NCI-H2029 treated with DMSO at 0.1 percent for 48 hours (cell line): Measurements from ENCODE around the gene RGMA.

Experiments
- DNase-seq: peaks from one replicate; lab custom pipeline; 2025; lab: John Stamatoyannopoulos, UW

Gene RGMA

GRCh38 chr15:93088981-93089726 lies at the start of gene RGMA:
TSS of gene RGMA (minus strand) at chr15:93089211. CDS start at chr15:93088932, 279 bp downstream.
- DNase-seq = no peak

GRCh38 chr15:93136606-93137005 lies 47.6 kb upstream of the RGMA start:
- DNase-seq = no peak

DNA sequence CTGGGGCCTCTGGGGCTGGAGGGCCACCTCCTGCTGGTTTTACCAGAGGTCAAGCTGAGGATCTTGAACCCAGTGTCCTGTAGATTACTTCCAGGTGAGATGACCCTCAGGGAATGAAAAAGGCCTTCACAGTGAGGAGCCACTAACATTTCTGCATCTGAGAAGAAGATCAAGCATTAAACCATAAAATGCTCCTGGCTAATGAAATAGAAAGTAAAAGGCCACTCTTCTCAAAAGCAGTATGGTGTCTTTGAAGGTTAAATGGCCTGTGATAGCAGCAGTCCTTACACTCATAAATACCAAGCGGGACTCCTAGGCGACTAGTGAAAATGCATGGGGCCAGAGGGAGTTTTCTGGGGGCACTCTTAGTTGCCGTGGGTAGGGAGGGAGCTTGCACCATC lies 47.0 kb upstream of the RGMA start:
- DNase-seq = no peak

DNA sequence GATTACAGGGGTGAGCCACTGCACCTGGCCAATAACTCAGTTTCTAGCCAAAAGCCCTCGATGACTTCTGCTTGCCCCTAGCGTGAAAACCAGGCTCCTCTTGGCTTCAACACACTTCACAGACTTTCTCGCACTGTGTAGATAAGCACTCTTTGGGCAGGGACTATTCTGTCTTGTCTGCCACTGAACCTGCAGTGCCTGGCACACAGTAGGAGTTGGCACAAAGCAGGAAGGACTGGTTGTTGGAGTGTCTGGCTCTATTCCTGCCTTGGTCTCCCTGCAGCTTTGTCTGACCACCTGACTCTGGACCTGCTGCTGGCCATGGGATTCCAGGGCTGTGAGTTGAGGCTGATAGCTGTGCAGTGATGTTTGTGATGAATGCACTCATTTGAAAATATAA lies 46.4 kb upstream of the RGMA start:
- no peak for DNase-seq

- no peak for DNase-seq
Measured at GRCh38 chr15:93131485-93132095, 42.6 kb upstream of the RGMA start.

GRCh38 chr15:93129702-93130488 lies 40.9 kb upstream of the RGMA start:
- DNase-seq = no peak

DNA sequence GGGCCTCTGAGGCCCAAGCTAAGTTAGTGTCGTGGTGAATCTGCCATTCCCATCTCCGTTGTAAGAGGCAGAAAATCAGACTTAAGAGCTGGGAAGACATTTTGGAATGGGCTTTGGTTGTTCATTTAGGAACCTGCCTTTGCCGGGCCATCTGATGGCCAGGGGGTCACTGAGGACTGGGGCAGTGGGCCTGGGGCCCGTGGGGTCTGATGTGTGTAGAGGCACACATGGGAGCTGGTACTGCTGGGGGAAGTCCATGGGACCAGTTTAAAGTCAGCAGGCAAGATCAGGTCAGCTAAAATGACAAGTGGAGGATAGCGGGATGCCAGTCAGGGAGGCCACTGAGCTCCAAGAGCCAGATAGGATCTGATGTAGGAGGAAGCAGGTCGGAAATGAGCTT lies 38.3 kb upstream of the RGMA start:
- DNase-seq = no peak

DNA sequence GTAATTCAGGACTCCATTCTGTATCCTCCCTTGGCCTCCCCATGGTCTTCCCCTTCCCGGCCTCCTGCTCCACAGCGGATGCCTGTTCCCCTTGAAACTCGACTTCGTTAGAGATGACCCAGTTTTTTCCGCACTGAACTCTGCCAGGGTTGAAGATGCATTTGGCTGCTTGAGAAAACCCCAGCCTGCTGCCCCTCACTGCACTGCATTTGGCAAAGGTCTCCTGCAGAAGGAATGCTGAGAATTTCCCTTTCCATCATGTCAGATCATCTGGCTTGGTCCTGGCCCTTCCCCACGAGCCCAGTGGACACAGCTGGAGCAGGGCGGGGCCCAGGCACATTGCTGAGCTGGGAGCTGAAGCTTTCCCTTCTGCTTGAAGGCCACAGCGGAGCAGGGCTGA lies 37.6 kb upstream of the RGMA start:
- no peak for DNase-seq

DNA sequence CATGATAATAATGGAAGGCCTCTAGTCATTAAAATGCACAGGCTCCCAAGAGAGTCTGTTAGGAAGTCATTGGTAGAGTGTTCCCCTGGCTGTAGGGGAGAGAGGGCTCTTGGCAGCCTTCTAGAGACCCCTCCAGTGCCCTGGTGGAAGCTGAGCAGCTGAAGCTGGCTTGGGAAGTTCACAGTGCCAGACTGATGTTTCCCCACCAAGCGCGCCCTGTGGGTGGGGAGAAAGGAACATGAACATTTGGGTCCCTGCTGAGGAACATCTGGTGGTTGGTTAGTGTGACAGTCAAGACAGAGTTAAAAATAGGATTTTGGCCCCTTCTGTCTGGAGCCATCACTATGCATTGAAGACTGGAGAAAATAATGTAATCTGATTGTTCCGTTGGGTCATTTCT lies 37.1 kb upstream of the RGMA start:
- DNase-seq = no peak

DNA sequence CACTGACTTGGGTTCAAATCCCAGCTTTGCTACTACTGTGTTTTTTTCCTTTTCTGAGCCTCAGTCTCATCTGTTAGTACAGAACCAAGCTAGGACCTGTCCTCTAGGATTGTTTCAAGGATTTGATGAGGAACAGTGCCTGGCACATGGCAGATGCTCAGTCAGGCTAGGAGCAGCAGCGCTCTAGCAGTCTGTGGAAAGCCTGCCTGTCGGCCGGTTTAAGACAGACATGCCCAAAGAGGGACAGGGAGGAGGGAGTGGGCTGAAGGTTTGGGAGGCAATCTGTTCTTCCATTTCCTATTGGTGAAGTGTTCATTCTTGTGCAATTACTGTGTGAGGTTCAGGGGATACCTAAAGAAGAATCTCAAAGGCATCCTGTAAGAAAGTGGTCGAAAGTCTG lies 35.1 kb upstream of the RGMA start:
- DNase-seq = no peak

GRCh38 chr15:93121973-93122910 lies 33.2 kb upstream of the RGMA start:
- DNase-seq = no peak

DNA sequence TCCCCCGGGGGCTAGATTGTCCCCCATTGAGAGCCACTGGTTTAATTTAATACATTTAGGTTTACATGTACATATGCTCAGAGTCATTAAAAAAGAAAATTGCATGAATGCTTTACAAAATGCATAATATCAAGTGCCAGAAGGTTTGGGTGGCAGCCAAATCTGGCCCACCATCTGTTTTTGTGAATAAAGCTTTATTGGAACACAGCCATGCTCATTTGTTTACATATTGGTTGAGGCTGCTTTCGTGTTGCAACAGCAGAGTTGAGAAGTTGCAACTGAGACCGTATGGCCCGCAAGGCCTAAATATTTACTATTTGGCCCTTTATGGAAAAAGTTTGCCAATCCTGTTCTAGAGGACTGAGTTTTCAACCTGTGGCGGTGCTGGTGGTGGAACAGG lies 32.1 kb upstream of the RGMA start:
- no peak for DNase-seq

GRCh38 chr15:93118904-93119303 lies 29.9 kb upstream of the RGMA start:
- no peak for DNase-seq

- no peak for DNase-seq
Measured at GRCh38 chr15:93111451-93111850, 22.4 kb upstream of the RGMA start.

DNA sequence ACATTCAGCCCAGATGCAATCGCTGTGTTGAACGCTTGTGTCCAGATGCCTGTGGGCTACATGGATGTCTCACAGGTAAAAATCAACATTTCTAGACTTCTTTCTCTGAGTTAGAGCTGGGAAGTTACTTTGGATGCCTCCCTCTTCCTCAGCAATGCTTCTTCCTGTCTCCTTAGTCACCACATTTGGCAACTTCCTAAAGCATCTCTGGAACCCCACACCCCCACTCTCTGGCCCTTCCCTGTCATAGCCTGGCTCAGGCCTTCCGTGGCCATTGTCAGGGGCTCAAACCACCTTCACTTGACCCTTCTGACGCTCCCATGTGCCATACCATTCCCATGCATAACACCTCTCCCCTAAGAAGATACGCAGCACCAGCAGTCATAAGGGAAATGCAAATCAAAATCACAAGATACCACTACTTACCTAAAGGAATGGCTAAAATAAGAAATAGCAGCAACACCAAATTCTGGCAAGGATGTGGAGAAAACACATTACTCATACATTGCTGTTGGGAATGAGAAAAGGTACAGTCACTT lies 21.6 kb upstream of the RGMA start:
- DNase-seq = no peak

DNA sequence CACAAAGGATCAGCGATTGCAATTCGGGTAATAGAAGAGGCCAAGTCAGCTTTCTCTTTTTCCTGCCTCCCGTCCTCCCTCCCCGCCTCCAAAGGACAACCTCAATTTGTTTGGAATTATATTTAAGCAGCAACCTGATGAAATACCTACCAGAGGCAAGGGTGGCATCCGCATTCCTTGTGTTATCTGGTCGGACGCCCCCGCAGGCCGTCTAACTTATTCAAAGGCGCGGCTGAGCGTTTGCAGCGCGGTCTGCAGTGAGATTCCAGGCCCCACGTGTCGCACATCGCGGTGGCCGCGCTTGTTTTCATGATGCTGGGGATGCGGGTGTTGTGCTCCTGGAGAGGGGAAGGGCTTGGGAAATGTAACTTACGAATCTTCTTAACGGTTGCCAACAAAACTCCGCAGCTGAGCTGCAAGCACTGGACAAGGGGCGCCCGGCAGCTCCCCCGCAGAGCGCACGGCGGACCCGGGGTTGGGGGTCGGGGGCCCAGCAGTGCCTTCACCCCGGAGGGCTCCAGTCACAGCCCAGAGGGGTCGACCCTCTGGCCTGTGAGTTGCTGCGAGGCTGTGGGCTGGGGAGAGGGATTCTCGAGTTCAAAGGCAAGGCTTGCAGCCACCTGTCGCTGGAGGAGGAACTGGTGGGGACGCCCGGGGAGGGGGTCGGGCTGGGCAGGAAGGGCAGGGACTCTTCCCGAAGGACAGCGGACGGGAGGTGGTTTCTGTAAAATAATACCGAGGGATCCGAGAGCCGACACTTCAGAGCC lies 20.5 kb upstream of the RGMA start:
- no peak for DNase-seq

- no peak for DNase-seq
Measured at GRCh38 chr15:93107646-93108045, 18.6 kb upstream of the RGMA start.

- no peak for DNase-seq
Measured at GRCh38 chr15:93105485-93105884, 16.5 kb upstream of the RGMA start.

DNA sequence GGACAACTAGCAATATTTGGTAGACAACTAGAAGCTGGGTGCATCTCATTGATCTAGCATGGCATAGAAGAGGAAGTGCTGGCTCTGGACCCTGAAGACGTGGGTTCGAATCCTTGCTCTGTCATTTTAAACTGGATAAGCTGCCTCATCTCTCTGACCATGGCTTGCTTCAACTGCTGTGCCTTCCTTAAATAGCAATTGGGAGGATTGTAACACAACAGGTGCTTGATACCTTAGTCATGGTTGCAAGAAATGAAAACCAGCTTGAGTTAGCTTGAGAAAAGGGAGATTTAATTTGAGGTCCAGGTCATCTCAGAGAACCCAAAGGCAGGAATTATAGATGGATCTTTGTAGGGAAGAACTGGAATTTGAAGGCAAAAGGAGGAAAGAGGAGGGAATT lies 14.8 kb upstream of the RGMA start:
- no peak for DNase-seq

DNA sequence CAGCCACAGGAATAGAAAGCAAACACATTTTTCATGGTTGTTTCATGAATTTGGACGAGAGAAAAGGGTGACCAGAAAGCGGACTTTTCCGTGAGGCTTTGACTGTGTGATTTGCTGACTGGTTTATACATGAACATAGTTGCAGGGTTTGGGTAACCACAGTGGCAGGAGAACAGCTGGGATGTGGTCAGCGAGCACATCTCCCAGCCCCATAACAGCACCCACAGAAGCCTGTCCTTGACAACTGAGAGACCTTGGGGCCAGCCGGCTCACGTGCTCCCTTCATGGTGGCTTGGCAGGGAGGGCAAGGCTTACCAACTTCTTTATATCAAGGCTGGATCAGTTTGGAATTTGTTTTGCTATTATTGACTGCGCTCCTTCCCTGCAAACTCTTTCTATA lies 13.2 kb upstream of the RGMA start:
- no peak for DNase-seq

DNA sequence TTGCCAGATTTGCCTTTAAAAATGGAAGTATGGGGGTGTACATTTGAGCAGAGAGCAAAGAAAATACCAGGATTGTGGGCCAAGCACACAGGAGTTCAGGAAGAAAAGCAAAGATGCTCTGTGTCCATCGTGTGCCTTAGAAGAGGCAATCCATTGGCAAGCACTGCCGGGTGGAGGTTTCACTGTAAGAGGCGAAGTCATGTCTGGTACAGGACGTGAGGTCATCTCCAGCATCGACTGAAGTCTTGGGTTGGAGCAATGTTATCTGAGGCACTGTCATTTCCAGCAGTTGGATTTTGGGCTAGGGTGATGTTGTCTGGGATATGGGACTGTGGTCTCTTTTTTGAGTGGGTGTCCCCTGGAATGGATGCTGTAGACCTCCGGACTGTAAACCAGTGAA lies 4.8 kb upstream of the RGMA start:
- no peak for DNase-seq
